Karpas-422 (cell line): ENCODE results near the gene CTCF. TPM values are rescaled to one million over a fixed set of nuclear protein-coding genes. Genes with fewer than 3 reads are reported as not detected.

Experiments used
- DNase-seq: peaks from one replicate; pipeline ENCODE4 v3.0.0-alpha.2; 2015
- H2AFZ ChIP-seq: fragments of 200-600 bp; sonication (generic); 2 replicates; pipeline ENCODE4 v1.6.1; 2014; ENCODE audit warnings: antibody characterized with exemption, low read length, mixed read lengths
- H3K27ac ChIP-seq: fragments of 200-600 bp; sonication (generic); 2 replicates; pipeline ENCODE4 v1.5.1; 2014; ENCODE audit warnings: mild to moderate bottlenecking, low read length, moderate library complexity
- H3K27me3 ChIP-seq: fragments of 200-600 bp; sonication (generic); 2 replicates; pipeline ENCODE4 v1.6.1; 2014; ENCODE audit warnings: low read length, mixed read lengths
- H3K36me3 ChIP-seq: fragments of 200-600 bp; sonication (generic); 2 replicates; pipeline ENCODE4 v1.6.1; 2014; ENCODE audit warnings: low read length, mixed read lengths; ENCODE audit not compliant: insufficient read depth
- H3K4me1 ChIP-seq: fragments of 200-600 bp; sonication (generic); 2 replicates; pipeline ENCODE4 v1.6.1; 2014; ENCODE audit warnings: mild to moderate bottlenecking, low read length, mixed read lengths
- H3K4me2 ChIP-seq: fragments of 200-600 bp; sonication (generic); 2 replicates; pipeline ENCODE4 v1.6.1; 2014; ENCODE audit warnings: low read length, low read depth, mild to moderate bottlenecking; ENCODE audit not compliant: poor library complexity, severe bottlenecking
- H3K4me3 ChIP-seq: fragments of 200-600 bp; sonication (generic); 2 replicates; pipeline ENCODE4 v1.5.1; 2014; ENCODE audit warnings: mild to moderate bottlenecking, antibody characterized with exemption, low read length, mixed read lengths
- H3K79me2 ChIP-seq: fragments of 200-600 bp; sonication (generic); 2 replicates; pipeline ENCODE4 v1.6.1; 2014; ENCODE audit warnings: mild to moderate bottlenecking, low read length, mixed read lengths
- H3K9ac ChIP-seq: fragments of 200-600 bp; sonication (generic); 2 replicates; pipeline ENCODE4 v1.6.0; 2014; ENCODE audit warnings: low read length
- H3K9me2 ChIP-seq: fragments of 200-600 bp; sonication (generic), shearing (Covaris generic); replicated peaks from 2 replicates; pipeline ENCODE4 v1.6.0; 2014; ENCODE audit warnings: mild to moderate bottlenecking, low read length, moderate library complexity; ENCODE audit not compliant: insufficient read depth
- H3K9me3 ChIP-seq: fragments of 300-700, 200-600 bp; sonication (generic); 2 replicates; pipeline ENCODE4 v1.6.1; 2014; ENCODE audit warnings: low read length, mixed read lengths
- H4K20me1 ChIP-seq: fragments of 200-600 bp; sonication (generic); 2 replicates; pipeline ENCODE4 v1.6.1; 2014; ENCODE audit warnings: mild to moderate bottlenecking, antibody characterized with exemption, low read length, low read depth; ENCODE audit not compliant: insufficient read depth
- total RNA-seq: library from RNA; depleted of rRNA; stranded (reverse); fragments of >200 nt; shearing (Covaris generic); gene quantifications from 2 replicates; pipeline ENCODE4 v1.2.3, GENCODE V29; 2014; ENCODE audit warnings: low replicate concordance

Gene CTCF
- total RNA-seq, 1 experiment from 2014 or later, result 29.5 TPM

DNA sequence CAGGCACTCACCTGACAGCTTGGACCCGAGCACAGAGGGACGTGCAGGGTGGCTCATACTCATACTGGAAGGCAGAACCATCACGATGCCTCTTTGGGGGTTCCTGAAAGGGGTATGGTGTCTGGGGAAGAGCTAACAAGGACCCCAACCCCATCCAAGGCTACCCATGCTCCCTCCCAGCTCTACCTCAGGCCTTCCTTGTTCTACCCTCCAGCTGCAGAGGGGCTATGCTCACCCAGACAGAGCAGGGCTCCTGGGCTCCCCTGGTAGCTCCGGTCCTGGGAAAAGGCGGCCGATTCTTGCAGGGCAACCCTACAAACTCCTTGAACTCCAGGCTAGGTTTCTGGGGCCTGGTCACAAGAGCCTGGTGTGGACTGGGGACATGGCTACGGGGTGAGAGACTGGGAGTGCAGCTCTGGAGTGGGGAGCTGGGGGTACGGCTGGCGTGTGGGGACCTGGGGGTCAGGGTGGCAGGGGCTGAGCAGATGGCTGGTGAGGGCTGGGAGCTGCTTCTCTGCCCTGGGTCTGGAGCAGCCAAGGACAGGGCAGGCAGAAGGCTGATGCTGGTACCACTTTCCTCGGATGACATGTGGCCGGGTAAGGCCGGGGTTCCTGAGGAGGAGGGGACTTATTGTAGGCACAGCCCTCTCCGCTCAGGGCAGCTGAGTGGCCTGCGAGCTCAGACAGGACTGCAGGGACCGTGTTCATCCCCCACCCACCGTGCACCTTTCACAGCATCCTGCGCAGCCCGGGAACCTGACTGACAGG lies 95.6 kb downstream of the CTCF start:
- peaks cover 5% of the 10 kb centered on the region; the same call in 1 of the 2 replicates for H4K20me1 ChIP-seq
- no peak overlapping the region for H3K4me3 ChIP-seq
- H3K4me2 ChIP-seq, result peak overlapping the region; percentile 99
- no peak overlapping the region for H3K27ac ChIP-seq
- peak overlapping the region; percentile 96; the same call in 1 of the 2 replicates for H3K9ac ChIP-seq
- H3K79me2 ChIP-seq, result peaks cover 18% of the 10 kb centered on the region
- DNase-seq, result no peak
- no peaks in the 10 kb centered on the region for H3K27me3 ChIP-seq
- no peaks in the 10 kb centered on the region for H3K9me2 ChIP-seq
- no peaks in the 10 kb centered on the region for H3K9me3 ChIP-seq
- H3K36me3 ChIP-seq, result no peaks in the 10 kb centered on the region
- peaks cover 19% of the 10 kb centered on the region for H3K4me1 ChIP-seq
- no peak overlapping the region for H2AFZ ChIP-seq

DNA sequence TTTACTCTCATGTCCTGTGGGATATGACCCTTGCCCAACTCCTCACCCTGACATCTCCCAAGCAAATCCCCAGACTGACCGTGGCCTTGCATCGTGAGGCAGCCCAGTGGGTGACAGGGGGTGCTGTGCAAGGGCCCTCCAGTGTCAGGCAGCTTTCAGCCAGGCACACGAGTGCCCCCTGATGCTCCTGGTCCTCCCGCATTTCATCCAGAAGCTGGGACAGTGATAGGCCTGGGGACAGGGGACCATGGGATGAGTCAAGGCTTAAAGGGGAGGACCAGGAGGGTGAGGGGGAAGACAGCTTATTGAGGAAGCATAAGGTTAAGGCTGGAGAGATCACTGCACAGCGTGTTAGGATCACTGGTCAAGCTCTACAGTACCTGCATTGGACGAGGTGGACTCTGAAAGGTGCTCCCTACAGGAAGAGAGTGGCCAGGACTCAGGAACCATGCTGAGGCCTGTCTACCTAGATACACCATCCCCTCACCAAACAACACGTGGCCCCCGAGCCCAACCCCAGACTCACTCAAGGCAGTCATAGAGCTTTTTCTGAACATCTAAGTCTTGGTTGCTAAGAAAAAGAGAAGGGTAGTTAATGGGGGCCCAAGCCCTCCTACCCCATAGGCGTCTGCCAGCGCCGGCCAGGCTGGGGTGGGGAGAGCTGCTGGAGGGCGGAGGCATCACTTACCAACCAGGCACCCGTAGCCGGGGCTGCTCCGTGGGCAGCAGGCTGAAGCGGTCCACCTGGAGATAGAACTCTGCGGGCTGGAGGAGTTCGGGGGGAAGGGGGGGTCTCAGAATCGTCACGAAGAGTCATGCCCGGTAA lies 96.7 kb downstream of the CTCF start:
- Histone ChIP-seq H3K9ac (peak overlapping the region; percentile 96), H3K4me2 (peak overlapping the region; percentile 99), H3K4me3 (peak overlapping the region; percentile 80), H3K27ac (peak overlapping the region; percentile 76; the same call in 1 of the 2 replicates), H3K9me3 (no peaks in the 10 kb centered on the region), H3K36me3 (no peaks in the 10 kb centered on the region), H3K9me2 (no peaks in the 10 kb centered on the region), H3K27me3 (no peaks in the 10 kb centered on the region), H2AFZ (no peak overlapping the region), H3K4me1 (peaks cover 19% of the 10 kb centered on the region), H3K79me2 (peaks cover 18% of the 10 kb centered on the region), H4K20me1 (peaks cover 5% of the 10 kb centered on the region; the same call in 1 of the 2 replicates)
- DNase-seq, result no peak

DNA sequence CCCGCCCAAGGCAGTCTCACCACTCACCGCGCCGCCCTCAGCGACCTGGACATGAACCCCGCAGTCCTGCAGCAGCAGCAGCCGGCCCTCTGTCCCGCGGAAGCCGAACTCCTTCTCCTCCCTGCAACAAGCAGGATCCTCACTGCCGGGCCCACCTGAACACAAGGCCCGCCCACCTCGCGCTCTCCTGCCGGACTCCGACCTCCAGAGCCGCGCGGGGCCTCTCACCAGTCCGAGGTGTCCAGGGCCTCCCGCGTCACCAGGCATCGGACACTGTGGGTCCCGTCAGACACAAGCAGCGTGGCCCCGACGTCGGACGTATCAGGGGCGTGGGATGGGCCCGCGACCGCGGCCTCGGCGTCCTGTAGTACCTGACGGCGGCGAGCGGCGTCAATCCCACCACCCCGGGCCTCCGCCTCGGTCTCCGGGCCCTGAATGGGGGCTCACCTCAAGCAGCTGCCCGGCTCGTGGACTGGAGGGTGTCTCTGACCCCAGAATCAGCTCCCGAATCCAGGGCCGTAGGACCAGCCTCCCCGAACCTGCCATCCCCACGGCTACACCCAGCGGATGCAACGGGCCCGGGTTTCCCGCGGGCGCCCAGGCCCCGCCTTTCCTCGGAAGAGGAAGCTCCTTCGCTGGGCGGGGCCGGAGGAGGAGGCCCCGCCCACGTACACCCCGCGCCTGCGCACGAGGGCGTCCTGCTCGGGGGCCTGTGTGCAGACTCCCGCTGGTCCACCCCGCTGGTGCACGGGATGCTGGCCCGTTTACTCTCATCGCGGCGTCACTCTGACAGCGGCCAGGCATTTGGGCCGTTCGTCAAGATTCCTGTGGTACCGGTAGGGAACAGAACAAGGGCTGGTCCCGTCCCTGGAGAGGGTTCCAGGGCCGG lies 97.6 kb downstream of the CTCF start, which contains the start of gene ACD:
Gene ACD (minus strand): TSS at position 586 of the 889 bp plus-strand sequence. CDS start 40 bp downstream, at position 546.
- peaks cover 19% of the 10 kb centered on the region for H3K4me1 ChIP-seq
- H3K27ac ChIP-seq, result peak within 1 kb of the TSS; percentile 76
- no peaks in the 10 kb centered on the region for H3K9me2 ChIP-seq
- H2AFZ ChIP-seq, result peak within 1 kb of the TSS; percentile 70; the same call in 1 of the 2 replicates
- peak within 1 kb of the TSS; percentile 88 for H3K4me3 ChIP-seq
- peak within 1 kb of the TSS; percentile 96 for H3K9ac ChIP-seq
- H3K4me2 ChIP-seq, result peak within 1 kb of the TSS; percentile 99
- no peaks in the 10 kb centered on the region for H3K9me3 ChIP-seq
- H4K20me1 ChIP-seq, result peaks cover 5% of the 10 kb centered on the region; the same call in 1 of the 2 replicates
- H3K36me3 ChIP-seq, result no peaks in the 10 kb centered on the region
- H3K79me2 ChIP-seq, result peaks cover 18% of the 10 kb centered on the region
- DNase-seq, result peak; percentile 98
- no peaks in the 10 kb centered on the region for H3K27me3 ChIP-seq

DNA sequence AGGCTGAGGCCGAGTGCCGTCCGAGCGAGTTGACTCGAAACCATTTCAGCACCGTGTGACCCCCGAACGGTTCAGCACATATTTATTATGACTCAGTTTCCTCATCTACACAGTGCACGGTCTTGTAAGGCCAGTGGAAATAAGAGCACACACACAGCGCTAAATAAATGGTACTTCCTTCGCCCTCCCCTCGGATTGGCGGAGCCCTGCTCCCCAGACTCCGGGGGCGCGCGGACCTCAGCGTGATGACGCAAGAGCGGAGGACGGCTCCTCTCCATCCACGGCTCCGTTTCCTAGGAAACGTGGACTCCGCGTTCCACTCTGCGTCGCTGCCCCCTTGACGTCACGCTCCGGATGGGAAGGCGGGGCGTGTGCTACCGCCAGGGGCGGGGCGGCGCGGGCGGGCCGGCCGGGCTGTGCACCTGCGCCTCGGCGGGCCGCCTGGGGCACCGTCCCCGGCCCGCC lies 98.3 kb downstream of the CTCF start, which contains the start of gene PARD6A:
Gene PARD6A (plus strand): TSS at position 397 of the 465 bp plus-strand sequence. CDS start 79 bp downstream, outside the sequence.
- H3K4me3 ChIP-seq, result peak within 1 kb of the TSS; percentile 88
- peak within 1 kb of the TSS; percentile 76 for H3K27ac ChIP-seq
- no peaks in the 10 kb centered on the region for H3K36me3 ChIP-seq
- peaks cover 5% of the 10 kb centered on the region; the same call in 1 of the 2 replicates for H4K20me1 ChIP-seq
- peak within 1 kb of the TSS; percentile 70; the same call in 1 of the 2 replicates for H2AFZ ChIP-seq
- H3K9me3 ChIP-seq, result no peaks in the 10 kb centered on the region
- peak within 1 kb of the TSS; percentile 99 for H3K4me2 ChIP-seq
- peak within 1 kb of the TSS; percentile 96 for H3K9ac ChIP-seq
- H3K79me2 ChIP-seq, result peaks cover 18% of the 10 kb centered on the region
- DNase-seq, result peak; percentile 100
- no peaks in the 10 kb centered on the region for H3K27me3 ChIP-seq
- peaks cover 21% of the 10 kb centered on the region for H3K4me1 ChIP-seq
- H3K9me2 ChIP-seq, result no peaks in the 10 kb centered on the region

DNA sequence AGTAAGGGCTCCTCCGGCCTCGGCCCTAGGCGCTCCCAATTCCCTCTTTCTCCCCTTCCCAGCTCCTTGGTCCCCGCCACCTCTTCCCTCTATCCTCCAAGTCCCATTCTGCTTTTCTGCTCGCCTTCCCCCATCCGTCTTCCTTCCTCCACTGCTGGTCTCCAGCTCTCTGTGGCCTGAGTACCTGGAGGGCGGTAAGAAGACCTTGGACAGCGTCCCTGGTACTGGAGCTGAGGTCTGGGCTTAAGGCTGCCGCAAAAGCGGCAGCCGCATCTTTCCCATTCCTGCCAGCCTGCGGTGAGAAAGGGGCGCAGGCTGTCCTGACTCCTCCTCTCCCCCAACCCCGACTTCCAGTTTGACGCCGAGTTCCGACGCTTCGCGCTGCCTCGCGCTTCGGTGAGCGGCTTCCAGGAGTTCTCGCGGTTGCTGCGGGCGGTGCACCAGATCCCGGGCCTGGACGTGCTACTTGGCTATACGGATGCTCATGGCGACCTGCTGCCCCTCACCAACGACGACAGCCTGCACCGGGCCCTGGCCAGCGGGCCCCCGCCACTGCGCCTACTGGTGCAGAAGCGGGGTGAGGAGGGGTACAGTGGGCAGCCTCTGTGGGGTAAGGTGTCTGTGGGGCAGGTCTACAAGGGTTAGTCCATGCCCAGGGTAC lies 98.9 kb downstream of the CTCF start:
- Histone ChIP-seq H3K9ac (peak overlapping the region; percentile 82), H3K4me3 (peak overlapping the region; percentile 88), H3K27ac (peak overlapping the region; percentile 71), H2AFZ (no peak overlapping the region), H3K36me3 (no peaks in the 10 kb centered on the region), H3K9me3 (no peaks in the 10 kb centered on the region), H3K79me2 (peaks cover 18% of the 10 kb centered on the region), H3K27me3 (no peaks in the 10 kb centered on the region), H3K4me1 (peaks cover 27% of the 10 kb centered on the region), H4K20me1 (peaks cover 5% of the 10 kb centered on the region; the same call in 1 of the 2 replicates), H3K4me2 (peak overlapping the region; percentile 96), H3K9me2 (no peaks in the 10 kb centered on the region)
- DNase-seq, result no peak

DNA sequence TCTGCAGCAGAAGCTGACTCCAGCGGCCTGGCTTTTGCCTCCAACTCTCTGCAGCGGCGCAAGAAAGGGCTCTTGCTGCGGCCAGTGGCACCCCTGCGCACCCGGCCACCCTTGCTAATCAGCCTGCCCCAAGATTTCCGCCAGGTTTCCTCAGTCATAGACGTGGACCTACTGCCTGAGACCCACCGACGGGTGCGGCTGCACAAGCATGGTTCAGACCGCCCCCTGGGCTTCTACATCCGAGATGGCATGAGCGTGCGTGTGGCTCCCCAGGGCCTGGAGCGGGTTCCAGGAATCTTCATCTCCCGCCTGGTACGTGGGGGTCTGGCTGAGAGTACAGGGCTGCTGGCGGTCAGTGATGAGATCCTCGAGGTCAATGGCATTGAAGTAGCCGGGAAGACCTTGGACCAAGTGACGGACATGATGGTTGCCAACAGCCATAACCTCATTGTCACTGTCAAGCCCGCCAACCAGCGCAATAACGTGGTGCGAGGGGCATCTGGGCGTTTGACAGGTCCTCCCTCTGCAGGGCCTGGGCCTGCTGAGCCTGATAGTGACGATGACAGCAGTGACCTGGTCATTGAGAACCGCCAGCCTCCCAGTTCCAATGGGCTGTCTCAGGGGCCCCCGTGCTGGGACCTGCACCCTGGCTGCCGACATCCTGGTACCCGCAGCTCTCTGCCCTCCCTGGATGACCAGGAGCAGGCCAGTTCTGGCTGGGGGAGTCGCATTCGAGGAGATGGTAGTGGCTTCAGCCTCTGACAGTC lies 99.7 kb downstream of the CTCF start:
- peaks cover 18% of the 10 kb centered on the region for H3K79me2 ChIP-seq
- no peaks in the 10 kb centered on the region for H3K27me3 ChIP-seq
- peak overlapping the region; percentile 88; the same call in 1 of the 2 replicates for H3K4me3 ChIP-seq
- H3K36me3 ChIP-seq, result no peaks in the 10 kb centered on the region
- DNase-seq, result no peak
- H4K20me1 ChIP-seq, result peaks cover 5% of the 10 kb centered on the region; the same call in 1 of the 2 replicates
- peak overlapping the region; percentile 82; the same call in 1 of the 2 replicates for H3K9ac ChIP-seq
- H3K9me2 ChIP-seq, result no peaks in the 10 kb centered on the region
- H2AFZ ChIP-seq, result no peak overlapping the region
- H3K4me1 ChIP-seq, result peaks cover 30% of the 10 kb centered on the region
- H3K9me3 ChIP-seq, result no peaks in the 10 kb centered on the region
- no peak overlapping the region for H3K27ac ChIP-seq
- peak overlapping the region; percentile 96 for H3K4me2 ChIP-seq
